Measurements from ENCODE around the gene CDKAL1. TPM values are rescaled to one million over a fixed set of nuclear protein-coding genes. Genes with fewer than 3 reads are reported as not detected.

CDKAL1 gene
- total and polyA plus RNA-seq, 9 of the 15 experiments (the other 6 are each of a cell fraction or from before 2014, with no cell fraction given), result 11.2 to 36.3 (median 20.1) TPM

- Histone ChIP-seq H3K79me2 (ENCODE audit: control insufficient read depth, insufficient read depth, low read length) (no peaks in the 10 kb centered on the region), H3K4me1 (replicated peaks in 1 of 2; ENCODE audit: control insufficient read depth in 2 of 2, insufficient read depth in 2 of 2, low read length in 2 of 2) (no peaks in the 10 kb centered on the region), H3K27me3 (ENCODE audit: control insufficient read depth in 2 of 2, insufficient read depth in 2 of 2, low read length in 2 of 2) (no peaks in the 10 kb centered on the region), H3K9me1 (ENCODE audit: control insufficient read depth, insufficient read depth, low read length) (no peaks in the 10 kb centered on the region), H3K27ac (ENCODE audit: extremely low read depth, low read depth, low read length) (no peak overlapping the region), H2AFZ (ENCODE audit: low read depth, low read length) (no peak overlapping the region), H3K36me3 (ENCODE audit: control insufficient read depth, insufficient read depth, low read length) (no peaks in the 10 kb centered on the region), H3K9me3 (replicated peaks; ENCODE audit: control insufficient read depth, insufficient read depth, low read depth, low read length) (no peaks in the 10 kb centered on the region), H3K4me3 (no peak overlapping the region), H3K4me2 (ENCODE audit: insufficient read depth, low read length) (no peak overlapping the region), H3K9ac (ENCODE audit: insufficient read depth in 1 of 2, low read depth in 2 of 2, low read length in 2 of 2) (no peak overlapping the region), H4K20me1 (replicated peaks; ENCODE audit: control insufficient read depth, insufficient read depth, low read length) (no peaks in the 10 kb centered on the region)
- DNase-seq (ENCODE audit: extremely low read depth in 1 of 4, low spot score in 3 of 4) (no peak), ATAC-seq (no peak), FAIRE-seq (no peak)
- WGBS (ENCODE audit: insufficient coverage, low coverage, missing lambda C conversion rate), result 63% methylated on average over 4 of the region's 4 CpGs
- POLR2A ChIA-PET, result no interaction called here
- in situ Hi-C loops (cut with MboI), result no loop called here
- CTCF ChIA-PET (ENCODE audit: low intra/inter-chr PET ratio), result no interaction called here
- no TSS peak for BruUV-seq (replicated peaks)
- no peak for TF ChIP-seq U2AF1 (optimal IDR thresholded peaks at IDR 0.05; ENCODE audit: low read depth, low read length)
- TF ChIP-seq PKNOX1 (IDR thresholded peaks at IDR 0.05), result no peak
- TF ChIP-seq ESRRA (IDR thresholded peaks at IDR 0.05; ENCODE audit: borderline replicate concordance, low read depth), result no peak
- no peak for TF ChIP-seq ELK3 (CRISPR knock-in tag; IDR thresholded peaks at IDR 0.05)
- no peak for TF ChIP-seq MCM3 (IDR thresholded peaks at IDR 0.05)
- no peak for TF ChIP-seq PML (IDR thresholded peaks at IDR 0.05; ENCODE audit: low read length)
- no peak for TF ChIP-seq KAT8 (IDR thresholded peaks at IDR 0.05; ENCODE audit: low read depth)
- TF ChIP-seq TOE1 (IDR thresholded peaks at IDR 0.05; ENCODE audit: borderline replicate concordance), result no peak
- no peak for TF ChIP-seq TOE1 (CRISPR knock-in tag; IDR thresholded peaks at IDR 0.05; ENCODE audit: borderline replicate concordance, low read depth)
- no peak for TF ChIP-seq ZNF184 (CRISPR knock-in tag; IDR thresholded peaks at IDR 0.05)
- TF ChIP-seq SRSF9 (IDR thresholded peaks at IDR 0.05; ENCODE audit: borderline replicate concordance, low read depth, low read length), result no peak
- no peak for TF ChIP-seq ZBTB5 (IDR thresholded peaks at IDR 0.05)
- no peak for TF ChIP-seq PREB (CRISPR knock-in tag; IDR thresholded peaks at IDR 0.05)
- no peak for TF ChIP-seq POLR2B (IDR thresholded peaks at IDR 0.05; ENCODE audit: low read depth, partially characterized antibody)
- TF ChIP-seq CBX5 (IDR thresholded peaks at IDR 0.05; ENCODE audit: borderline replicate concordance, low read depth), result no peak
- TF ChIP-seq PHF8 (IDR thresholded peaks at IDR 0.05; ENCODE audit: borderline replicate concordance, low read length), result no peak
- TF ChIP-seq MAX (CRISPR knock-in tag; IDR thresholded peaks at IDR 0.05), result no peak
- TF ChIP-seq KAT2B (IDR thresholded peaks at IDR 0.05; ENCODE audit: low read depth, low read length), result no peak
- TF ChIP-seq NBN (IDR thresholded peaks at IDR 0.05; ENCODE audit: low read depth), result no peak
- TF ChIP-seq DIDO1 (tag; IDR thresholded peaks at IDR 0.05; ENCODE audit: low read depth), result no peak
- intact Hi-C loops (cut with micrococcal nuclease), result no loop called here
These were observed 646.6 kb downstream of the CDKAL1 start for GRCh38 chr6:21180800-21181337.

Measured in K562 (cell line).